Osteocyte (in vitro differentiated cells): ENCODE data around the gene MCRIP2. TPM values are rescaled to one million over a fixed set of nuclear protein-coding genes. Genes with fewer than 3 reads are reported as not detected.

Experiments
- DNase-seq: peaks from one replicate; pipeline ENCODE4 v3.0.0; 2021; ENCODE audit warnings: mixed read lengths; ENCODE audit not compliant: unreplicated experiment; ENCODE audit errors: extremely low spot score
- H3K27ac Mint-ChIP-seq: one replicate; pipeline ENCODE4 v1.8.0; 2021; ENCODE audit warnings: mild to moderate bottlenecking, mixed read lengths; ENCODE audit not compliant: unreplicated experiment
- H3K27me3 Mint-ChIP-seq: one replicate; pipeline ENCODE4 v1.8.0; 2021; ENCODE audit warnings: mixed read lengths; ENCODE audit not compliant: unreplicated experiment
- H3K36me3 Mint-ChIP-seq: one replicate; pipeline ENCODE4 v1.8.0; 2021; ENCODE audit warnings: mixed read lengths; ENCODE audit not compliant: unreplicated experiment
- H3K4me1 Mint-ChIP-seq: one replicate; pipeline ENCODE4 v1.8.0; 2021; ENCODE audit warnings: mixed read lengths; ENCODE audit not compliant: unreplicated experiment
- H3K4me3 Mint-ChIP-seq: one replicate; pipeline ENCODE4 v1.8.0; 2021; ENCODE audit warnings: mild to moderate bottlenecking, moderate library complexity, mixed read lengths; ENCODE audit not compliant: unreplicated experiment
- H3K9me3 Mint-ChIP-seq: one replicate; pipeline ENCODE4 v1.8.0; 2021; ENCODE audit warnings: mixed read lengths; ENCODE audit not compliant: unreplicated experiment
- CTCF ChIP-seq: fragments of 200-600 bp; sonication (generic); IDR thresholded peaks from 2 replicates; pipeline ENCODE4 v1.5.0; 2021; ENCODE audit warnings: antibody characterized with exemption, mild to moderate bottlenecking, moderate library complexity
- total RNA-seq: library from RNA; stranded (reverse); gene quantifications from 2 replicates; pipeline ENCODE4 v1.2.1, GENCODE V29; 2021

MCRIP2 gene
- total RNA-seq, 1 donor from 2014 or later, result 11.3 TPM

- no peak for DNase-seq
- H3K4me3 Mint-ChIP-seq, result peak overlapping the region; percentile 26
- no peak for TF ChIP-seq CTCF
- peaks cover 10% of the 10 kb centered on the region for H3K4me1 Mint-ChIP-seq
- no peaks in the 10 kb centered on the region for H3K9me3 Mint-ChIP-seq
- H3K27ac Mint-ChIP-seq, result no peak overlapping the region
- no peaks in the 10 kb centered on the region for H3K36me3 Mint-ChIP-seq
- no peaks in the 10 kb centered on the region for H3K27me3 Mint-ChIP-seq
Observed at GRCh38 chr16:640614-641013, 1.0 kb upstream of the MCRIP2 start.

- no peak for DNase-seq
- no peaks in the 10 kb centered on the region for H3K9me3 Mint-ChIP-seq
- H3K36me3 Mint-ChIP-seq, result no peaks in the 10 kb centered on the region
- H3K27me3 Mint-ChIP-seq, result no peaks in the 10 kb centered on the region
- TF ChIP-seq CTCF, result no peak
- H3K27ac Mint-ChIP-seq, result no peak overlapping the region
- H3K4me1 Mint-ChIP-seq, result peaks cover 14% of the 10 kb centered on the region
- H3K4me3 Mint-ChIP-seq, result peak overlapping the region; percentile 61
Observed at GRCh38 chr16:642189-643049, 791 bp downstream of the MCRIP2 start.

- Mint-ChIP-seq H3K36me3 (no peaks in the 10 kb centered on the region), H3K27ac (no peak overlapping the region), H3K4me1 (peaks cover 16% of the 10 kb centered on the region), H3K4me3 (peak overlapping the region; percentile 61), H3K27me3 (no peaks in the 10 kb centered on the region), H3K9me3 (no peaks in the 10 kb centered on the region)
- TF ChIP-seq CTCF, result no peak
- no peak for DNase-seq
Observed at GRCh38 chr16:643050-643368, 1.4 kb downstream of the MCRIP2 start.

- H3K36me3 Mint-ChIP-seq, result no peaks in the 10 kb centered on the region
- H3K27ac Mint-ChIP-seq, result no peak overlapping the region
- peaks cover 23% of the 10 kb centered on the region for H3K4me1 Mint-ChIP-seq
- no peak for TF ChIP-seq CTCF
- DNase-seq, result no peak
- H3K27me3 Mint-ChIP-seq, result no peaks in the 10 kb centered on the region
- peak overlapping the region; percentile 54 for H3K4me3 Mint-ChIP-seq
- H3K9me3 Mint-ChIP-seq, result no peaks in the 10 kb centered on the region
Observed at GRCh38 chr16:644556-644955, 2.9 kb downstream of the MCRIP2 start.

- Mint-ChIP-seq H3K9me3 (no peaks in the 10 kb centered on the region), H3K27ac (no peak overlapping the region), H3K4me3 (no peak overlapping the region), H3K27me3 (no peaks in the 10 kb centered on the region), H3K36me3 (no peaks in the 10 kb centered on the region), H3K4me1 (peaks cover 31% of the 10 kb centered on the region)
- no peak for TF ChIP-seq CTCF
- DNase-seq, result no peak
Observed at GRCh38 chr16:645852-646678, 4.4 kb downstream of the MCRIP2 start.
